ENCODE results near the gene OLFM1. TPM values are rescaled to one million over a fixed set of nuclear protein-coding genes. Genes with fewer than 3 reads are reported as not detected.

OLFM1 gene
- total RNA-seq, 1 donor from 2014 or later, result 2.8 TPM

DNA sequence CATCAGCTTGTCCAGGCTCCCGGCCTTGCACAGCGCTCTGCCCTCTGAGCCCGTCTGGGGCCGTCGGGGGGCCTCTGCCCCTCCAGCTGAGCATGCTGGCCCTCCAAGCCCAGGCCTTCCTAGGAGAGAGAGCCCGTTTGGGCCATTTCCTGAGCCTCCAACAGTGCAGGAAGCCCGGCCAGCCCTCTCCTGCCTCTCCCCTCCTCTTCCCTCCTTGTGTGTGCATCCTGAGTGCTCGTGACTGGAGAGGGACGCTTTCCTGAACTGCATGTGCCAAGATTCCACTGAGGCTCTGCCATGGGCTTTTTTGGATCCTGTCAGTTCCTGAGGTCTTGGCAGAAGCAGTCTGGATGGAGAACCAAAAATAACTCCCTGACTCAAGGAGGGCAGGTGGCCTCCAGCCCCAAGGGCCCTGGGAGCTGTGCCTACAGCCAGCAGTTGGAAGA is 15.6 kb downstream of the OLFM1 start:
- no peak for DNase-seq (ENCODE audit: low spot score)
- H3K27ac Mint-ChIP-seq (ENCODE audit: unreplicated experiment), result no peak overlapping the region
- peaks cover 40% of the 10 kb centered on the region for H3K27me3 Mint-ChIP-seq (ENCODE audit: low read depth)
- H3K4me3 Mint-ChIP-seq (ENCODE audit: unreplicated experiment), result no peak overlapping the region
- H3K36me3 Mint-ChIP-seq (ENCODE audit: low read depth), result peaks cover 2% of the 10 kb centered on the region
- peaks cover 4% of the 10 kb centered on the region for H3K4me1 Mint-ChIP-seq (ENCODE audit: low read depth)
- H3K9me3 Mint-ChIP-seq (ENCODE audit: low read depth), result no peaks in the 10 kb centered on the region
- TF ChIP-seq, protein P1, sequence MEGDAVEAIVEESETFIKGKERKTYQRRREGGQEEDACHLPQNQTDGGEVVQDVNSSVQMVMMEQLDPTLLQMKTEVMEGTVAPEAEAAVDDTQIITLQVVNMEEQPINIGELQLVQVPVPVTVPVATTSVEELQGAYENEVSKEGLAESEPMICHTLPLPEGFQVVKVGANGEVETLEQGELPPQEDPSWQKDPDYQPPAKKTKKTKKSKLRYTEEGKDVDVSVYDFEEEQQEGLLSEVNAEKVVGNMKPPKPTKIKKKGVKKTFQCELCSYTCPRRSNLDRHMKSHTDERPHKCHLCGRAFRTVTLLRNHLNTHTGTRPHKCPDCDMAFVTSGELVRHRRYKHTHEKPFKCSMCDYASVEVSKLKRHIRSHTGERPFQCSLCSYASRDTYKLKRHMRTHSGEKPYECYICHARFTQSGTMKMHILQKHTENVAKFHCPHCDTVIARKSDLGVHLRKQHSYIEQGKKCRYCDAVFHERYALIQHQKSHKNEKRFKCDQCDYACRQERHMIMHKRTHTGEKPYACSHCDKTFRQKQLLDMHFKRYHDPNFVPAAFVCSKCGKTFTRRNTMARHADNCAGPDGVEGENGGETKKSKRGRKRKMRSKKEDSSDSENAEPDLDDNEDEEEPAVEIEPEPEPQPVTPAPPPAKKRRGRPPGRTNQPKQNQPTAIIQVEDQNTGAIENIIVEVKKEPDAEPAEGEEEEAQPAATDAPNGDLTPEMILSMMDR (IDR thresholded peaks at IDR 0.05), result no peak

DNA sequence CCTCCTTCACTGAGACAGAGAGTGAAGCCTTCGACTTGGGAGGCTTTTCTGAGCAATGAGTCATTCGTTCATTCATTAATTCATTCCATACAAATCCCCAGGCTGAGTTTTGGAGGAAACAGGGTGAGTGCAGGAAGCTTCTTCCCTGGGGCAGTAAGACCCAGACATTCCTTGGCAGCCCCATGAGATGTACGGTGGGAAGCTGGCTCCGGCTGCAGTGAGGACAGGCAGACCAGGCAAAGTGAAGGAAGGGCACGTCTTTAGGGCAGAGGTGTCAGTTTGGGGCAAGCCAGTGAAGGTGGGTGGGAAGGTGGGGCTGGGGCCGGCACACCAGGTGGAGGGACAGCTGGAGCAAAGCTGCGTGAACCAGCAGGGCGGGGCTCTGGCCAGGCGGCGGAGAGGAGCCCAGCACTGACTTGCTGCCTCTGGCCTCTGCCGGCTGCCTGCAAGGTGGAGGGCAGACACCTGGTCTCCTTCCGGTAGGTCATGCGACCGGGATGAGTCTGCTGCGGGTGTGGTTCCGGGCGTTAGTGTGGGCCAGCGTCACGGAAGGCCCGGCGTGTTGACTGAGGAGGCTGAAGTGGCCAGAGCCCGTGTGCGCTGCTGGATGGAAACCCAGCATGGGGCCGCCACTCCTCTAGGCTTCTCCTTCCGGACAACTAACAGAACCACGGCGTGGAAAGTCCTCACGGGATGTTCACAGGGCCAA is 16.6 kb downstream of the OLFM1 start:
- H3K27ac Mint-ChIP-seq (ENCODE audit: unreplicated experiment), result no peak overlapping the region
- no peak overlapping the region for H3K4me3 Mint-ChIP-seq (ENCODE audit: unreplicated experiment)
- peaks cover 4% of the 10 kb centered on the region for H3K4me1 Mint-ChIP-seq (ENCODE audit: low read depth)
- peaks cover 2% of the 10 kb centered on the region for H3K36me3 Mint-ChIP-seq (ENCODE audit: low read depth)
- H3K9me3 Mint-ChIP-seq (ENCODE audit: low read depth), result no peaks in the 10 kb centered on the region
- no peak for DNase-seq (ENCODE audit: low spot score)
- TF ChIP-seq, protein P1 (IDR thresholded peaks at IDR 0.05), result no peak
- H3K27me3 Mint-ChIP-seq (ENCODE audit: low read depth), result peaks cover 43% of the 10 kb centered on the region

DNA sequence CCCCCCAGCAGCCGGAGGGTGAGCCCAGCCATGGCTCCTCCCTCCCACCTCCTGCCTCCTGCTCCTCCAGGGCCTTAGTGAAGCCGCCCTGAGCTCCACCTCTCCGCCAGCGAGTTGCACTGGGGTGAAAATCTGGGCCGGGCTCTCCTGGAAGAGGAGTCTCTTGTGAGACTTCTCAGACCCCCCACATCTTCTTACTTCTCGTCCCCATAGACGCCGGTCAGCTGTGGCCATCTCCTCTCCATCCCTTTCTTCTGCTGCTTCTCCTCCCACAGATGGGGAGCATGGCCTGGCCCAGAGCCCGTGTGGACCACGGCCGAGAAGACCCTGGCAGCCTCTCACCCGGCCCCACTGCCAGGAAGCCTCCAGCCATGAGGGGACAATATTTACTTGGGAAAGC is 17.3 kb downstream of the OLFM1 start:
- H3K4me3 Mint-ChIP-seq (ENCODE audit: unreplicated experiment), result no peak overlapping the region
- no peaks in the 10 kb centered on the region for H3K9me3 Mint-ChIP-seq (ENCODE audit: low read depth)
- no peak for DNase-seq (ENCODE audit: low spot score)
- H3K4me1 Mint-ChIP-seq (ENCODE audit: low read depth), result peaks cover 4% of the 10 kb centered on the region
- TF ChIP-seq, protein P1 (IDR thresholded peaks at IDR 0.05), result no peak
- H3K27me3 Mint-ChIP-seq (ENCODE audit: low read depth), result peaks cover 43% of the 10 kb centered on the region
- no peak overlapping the region for H3K27ac Mint-ChIP-seq (ENCODE audit: unreplicated experiment)
- peaks cover 2% of the 10 kb centered on the region for H3K36me3 Mint-ChIP-seq (ENCODE audit: low read depth)

DNA sequence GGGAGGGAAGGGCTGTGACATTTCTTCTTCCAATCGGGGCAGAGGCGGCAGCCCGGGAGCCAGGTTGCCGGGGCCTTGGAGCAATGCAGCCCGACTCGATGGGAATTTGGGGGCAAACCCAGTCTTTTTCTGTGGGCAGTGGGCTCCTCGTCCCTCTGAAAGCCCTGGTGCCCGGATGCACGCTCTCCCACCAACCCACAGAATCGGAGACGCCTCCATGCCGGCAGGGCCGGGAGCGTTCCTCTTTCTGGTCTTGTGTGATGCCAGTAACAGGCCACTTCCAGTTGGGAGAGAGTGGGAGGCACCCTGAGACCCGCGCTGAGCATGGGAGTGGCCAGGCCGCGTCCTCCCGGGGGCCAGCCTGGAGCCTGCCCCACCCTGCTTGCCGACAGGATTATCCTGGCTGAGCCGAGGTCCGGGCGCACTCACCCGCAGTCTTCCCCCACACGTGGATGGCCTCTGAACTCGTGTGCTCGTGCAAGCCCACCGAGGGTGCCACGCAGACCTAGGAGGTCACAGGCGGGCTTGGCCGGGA is 17.8 kb downstream of the OLFM1 start:
- no peak for DNase-seq (ENCODE audit: low spot score)
- H3K27me3 Mint-ChIP-seq (ENCODE audit: low read depth), result peaks cover 46% of the 10 kb centered on the region
- H3K36me3 Mint-ChIP-seq (ENCODE audit: low read depth), result peaks cover 2% of the 10 kb centered on the region
- H3K4me1 Mint-ChIP-seq (ENCODE audit: low read depth), result peaks cover 4% of the 10 kb centered on the region
- no peak overlapping the region for H3K4me3 Mint-ChIP-seq (ENCODE audit: unreplicated experiment)
- TF ChIP-seq, protein P1 (IDR thresholded peaks at IDR 0.05), result no peak
- no peak overlapping the region for H3K27ac Mint-ChIP-seq (ENCODE audit: unreplicated experiment)
- H3K9me3 Mint-ChIP-seq (ENCODE audit: low read depth), result no peaks in the 10 kb centered on the region

DNA sequence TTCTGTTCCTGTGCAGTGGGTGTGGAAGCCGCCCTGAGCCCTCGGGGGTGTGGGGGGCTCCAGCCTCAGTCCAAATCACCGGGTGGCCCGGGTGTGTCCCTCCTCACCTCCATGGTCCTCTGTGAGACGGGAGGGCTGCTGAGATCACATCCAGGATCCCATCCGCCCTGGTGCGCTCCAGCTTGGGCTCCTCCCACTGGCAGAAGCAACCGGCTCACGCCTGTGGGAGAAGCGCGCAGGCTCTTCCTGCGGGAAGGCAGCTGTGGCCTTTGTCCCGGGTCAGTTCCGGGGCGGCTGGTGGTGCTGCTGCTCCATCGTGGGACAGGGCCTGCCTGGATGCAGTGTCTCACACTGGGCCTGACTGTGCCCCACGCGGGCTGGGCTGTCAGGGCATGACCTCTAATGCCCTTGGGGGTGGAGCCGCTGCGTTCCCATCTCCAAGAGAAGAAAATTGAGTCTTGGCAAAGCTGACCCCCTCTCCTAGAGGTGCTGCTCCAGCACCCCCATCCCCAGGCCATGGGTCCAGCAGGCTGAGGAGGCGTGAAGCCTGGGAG is 18.5 kb downstream of the OLFM1 start:
- Mint-ChIP-seq H3K27me3 (ENCODE audit: low read depth) (peaks cover 47% of the 10 kb centered on the region), H3K36me3 (ENCODE audit: low read depth) (peaks cover 2% of the 10 kb centered on the region), H3K9me3 (ENCODE audit: low read depth) (no peaks in the 10 kb centered on the region), H3K27ac (ENCODE audit: unreplicated experiment) (no peak overlapping the region), H3K4me1 (ENCODE audit: low read depth) (peaks cover 4% of the 10 kb centered on the region), H3K4me3 (ENCODE audit: unreplicated experiment) (no peak overlapping the region)
- TF ChIP-seq, protein P1 (IDR thresholded peaks at IDR 0.05), result no peak
- DNase-seq (ENCODE audit: low spot score), result no peak
